Measurements from ENCODE around the gene MTERF2. TPM values are rescaled to one million over a fixed set of nuclear protein-coding genes. Genes with fewer than 3 reads are reported as not detected.
A peak's percentile ranks its signal among the peaks of the same experiment; 100 is the strongest.

The MTERF2 gene
- total RNA-seq, 1 donor: 3.6 TPM

DNA sequence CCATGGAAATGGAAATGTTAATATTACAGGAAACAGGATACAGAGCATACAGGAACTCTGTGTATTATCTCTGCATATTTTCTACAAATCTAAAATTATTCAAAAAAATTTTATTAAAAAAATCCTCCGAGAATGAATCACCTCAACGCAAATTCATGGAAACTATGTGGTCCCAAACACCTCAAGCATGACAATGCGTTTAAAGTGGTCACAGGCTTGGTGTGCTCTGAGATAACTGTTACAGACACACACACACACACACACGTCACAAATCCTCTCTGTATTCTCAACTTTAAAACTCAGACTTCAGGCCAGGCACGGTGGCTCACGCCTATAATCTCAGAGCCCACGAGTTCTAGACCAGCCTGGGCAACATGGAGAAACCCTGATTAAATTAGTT, 45.3 kb upstream of the MTERF2 start:
- Histone ChIP-seq H3K27me3 (ENCODE audit: insufficient read depth, low read length) (no peaks in the 10 kb centered on the region), H3K9me3 (ENCODE audit: low read depth, low read length) (no peaks in the 10 kb centered on the region), H3K27ac (ENCODE audit: low read depth, low read length) (no peak overlapping the region), H3K4me2 (ENCODE audit: insufficient read depth, low read length) (no peak overlapping the region), H3K79me2 (ENCODE audit: insufficient read depth, low read length) (peaks cover 49% of the 10 kb centered on the region), H2AFZ (ENCODE audit: low read length) (no peak overlapping the region), H4K20me1 (ENCODE audit: insufficient read depth, low read length) (no peaks in the 10 kb centered on the region), H3K4me3 (ENCODE audit: insufficient read depth, low read length) (no peak overlapping the region), H3K4me1 (ENCODE audit: insufficient read depth, low read length) (peaks cover 11% of the 10 kb centered on the region), H3K36me3 (ENCODE audit: insufficient read depth, low read length) (no peaks in the 10 kb centered on the region)
- TF ChIP-seq, protein P1, sequence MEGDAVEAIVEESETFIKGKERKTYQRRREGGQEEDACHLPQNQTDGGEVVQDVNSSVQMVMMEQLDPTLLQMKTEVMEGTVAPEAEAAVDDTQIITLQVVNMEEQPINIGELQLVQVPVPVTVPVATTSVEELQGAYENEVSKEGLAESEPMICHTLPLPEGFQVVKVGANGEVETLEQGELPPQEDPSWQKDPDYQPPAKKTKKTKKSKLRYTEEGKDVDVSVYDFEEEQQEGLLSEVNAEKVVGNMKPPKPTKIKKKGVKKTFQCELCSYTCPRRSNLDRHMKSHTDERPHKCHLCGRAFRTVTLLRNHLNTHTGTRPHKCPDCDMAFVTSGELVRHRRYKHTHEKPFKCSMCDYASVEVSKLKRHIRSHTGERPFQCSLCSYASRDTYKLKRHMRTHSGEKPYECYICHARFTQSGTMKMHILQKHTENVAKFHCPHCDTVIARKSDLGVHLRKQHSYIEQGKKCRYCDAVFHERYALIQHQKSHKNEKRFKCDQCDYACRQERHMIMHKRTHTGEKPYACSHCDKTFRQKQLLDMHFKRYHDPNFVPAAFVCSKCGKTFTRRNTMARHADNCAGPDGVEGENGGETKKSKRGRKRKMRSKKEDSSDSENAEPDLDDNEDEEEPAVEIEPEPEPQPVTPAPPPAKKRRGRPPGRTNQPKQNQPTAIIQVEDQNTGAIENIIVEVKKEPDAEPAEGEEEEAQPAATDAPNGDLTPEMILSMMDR (IDR thresholded peaks at IDR 0.05; ENCODE audit: extremely low read depth, low read depth, low read length): no peak
- DNase-seq (ENCODE audit: insufficient read length, low spot score, missing footprints): no peak

DNA sequence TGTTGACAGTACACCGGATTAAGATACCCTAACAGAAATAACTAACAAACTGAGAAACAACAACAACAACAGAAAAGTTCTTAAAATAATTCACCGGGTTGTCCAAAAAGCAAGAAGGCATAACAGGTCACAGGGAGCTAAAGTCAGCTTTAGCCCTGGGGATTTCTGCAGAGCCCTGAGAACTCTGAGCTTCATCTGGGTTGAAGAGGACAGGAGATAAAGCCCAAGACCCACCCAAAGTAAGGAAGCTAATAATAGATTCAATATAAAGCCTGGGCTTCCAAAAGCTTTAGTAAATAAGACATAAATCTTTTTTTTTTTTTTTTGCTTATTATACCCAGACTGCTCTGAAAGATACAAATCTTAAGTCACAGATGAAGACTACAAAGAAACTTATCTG, 44.1 kb upstream of the MTERF2 start:
- no peak overlapping the region for H3K4me2 ChIP-seq (ENCODE audit: insufficient read depth, low read length)
- no peak for DNase-seq (ENCODE audit: insufficient read length, low spot score, missing footprints)
- H3K9me3 ChIP-seq (ENCODE audit: low read depth, low read length): no peaks in the 10 kb centered on the region
- H3K36me3 ChIP-seq (ENCODE audit: insufficient read depth, low read length): no peaks in the 10 kb centered on the region
- TF ChIP-seq, protein P1 (IDR thresholded peaks at IDR 0.05; ENCODE audit: extremely low read depth, low read depth, low read length): no peak
- no peaks in the 10 kb centered on the region for H3K27me3 ChIP-seq (ENCODE audit: insufficient read depth, low read length)
- H3K4me1 ChIP-seq (ENCODE audit: insufficient read depth, low read length): peaks cover 19% of the 10 kb centered on the region
- no peaks in the 10 kb centered on the region for H4K20me1 ChIP-seq (ENCODE audit: insufficient read depth, low read length)
- peaks cover 54% of the 10 kb centered on the region for H3K79me2 ChIP-seq (ENCODE audit: insufficient read depth, low read length)
- no peak overlapping the region for H3K4me3 ChIP-seq (ENCODE audit: insufficient read depth, low read length)
- no peak overlapping the region for H2AFZ ChIP-seq (ENCODE audit: low read length)
- no peak overlapping the region for H3K27ac ChIP-seq (ENCODE audit: low read depth, low read length)

DNA sequence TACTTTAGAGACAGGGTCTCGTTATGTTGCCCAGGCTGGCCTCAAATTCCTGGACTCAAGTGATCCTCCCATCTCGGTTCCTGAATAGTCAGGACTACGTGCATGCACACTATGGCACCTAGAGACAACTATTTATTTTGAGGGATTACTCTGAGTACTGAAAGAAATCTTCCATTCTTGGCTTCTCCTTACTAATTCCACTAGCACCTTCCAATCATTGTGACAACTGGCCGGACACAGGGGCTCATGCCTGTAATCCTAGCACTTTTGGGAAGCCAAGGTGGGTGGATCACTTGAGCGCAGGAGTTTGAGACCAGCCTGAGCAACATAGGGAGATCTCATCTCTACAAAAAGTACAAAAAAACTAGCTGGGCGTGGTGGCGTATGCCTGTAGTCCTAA, 42.1 kb upstream of the MTERF2 start:
- TF ChIP-seq, protein P1 (IDR thresholded peaks at IDR 0.05; ENCODE audit: extremely low read depth, low read depth, low read length): no peak
- Histone ChIP-seq H3K4me2 (ENCODE audit: insufficient read depth, low read length) (no peak overlapping the region), H3K27ac (ENCODE audit: low read depth, low read length) (peak overlapping the region; percentile 90), H3K79me2 (ENCODE audit: insufficient read depth, low read length) (peaks cover 52% of the 10 kb centered on the region), H3K27me3 (ENCODE audit: insufficient read depth, low read length) (no peaks in the 10 kb centered on the region), H3K4me3 (ENCODE audit: insufficient read depth, low read length) (no peak overlapping the region), H3K4me1 (ENCODE audit: insufficient read depth, low read length) (peaks cover 19% of the 10 kb centered on the region), H3K36me3 (ENCODE audit: insufficient read depth, low read length) (no peaks in the 10 kb centered on the region), H2AFZ (ENCODE audit: low read length) (no peak overlapping the region), H4K20me1 (ENCODE audit: insufficient read depth, low read length) (no peaks in the 10 kb centered on the region), H3K9me3 (ENCODE audit: low read depth, low read length) (no peaks in the 10 kb centered on the region)
- DNase-seq (ENCODE audit: insufficient read length, low spot score, missing footprints): no peak

DNA sequence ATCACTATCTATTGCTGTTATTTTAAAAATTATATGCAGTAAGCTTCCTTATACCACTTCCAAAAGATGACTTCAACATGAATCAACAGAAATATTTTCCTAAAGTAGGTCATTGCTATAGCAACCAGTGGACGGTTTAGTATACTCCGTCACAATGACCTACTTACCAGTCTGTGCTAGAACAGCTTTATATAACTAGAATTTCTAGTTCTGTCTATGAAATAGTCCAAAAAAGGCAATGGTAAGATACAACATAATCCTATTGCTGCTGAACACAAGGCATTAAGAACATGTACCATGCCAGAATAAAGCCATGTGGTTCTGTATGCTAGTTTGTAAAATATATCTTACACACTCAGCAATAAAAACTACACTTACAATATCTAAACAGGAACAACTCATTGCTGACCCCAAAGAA, 40.7 kb upstream of the MTERF2 start:
- no peaks in the 10 kb centered on the region for H3K9me3 ChIP-seq (ENCODE audit: low read depth, low read length)
- peak overlapping the region; percentile 51 for H3K4me2 ChIP-seq (ENCODE audit: insufficient read depth, low read length)
- no peak overlapping the region for H3K4me3 ChIP-seq (ENCODE audit: insufficient read depth, low read length)
- H3K36me3 ChIP-seq (ENCODE audit: insufficient read depth, low read length): no peaks in the 10 kb centered on the region
- TF ChIP-seq, protein P1 (IDR thresholded peaks at IDR 0.05; ENCODE audit: extremely low read depth, low read depth, low read length): no peak
- DNase-seq (ENCODE audit: insufficient read length, low spot score, missing footprints): peak; percentile 81
- H3K27me3 ChIP-seq (ENCODE audit: insufficient read depth, low read length): no peaks in the 10 kb centered on the region
- H2AFZ ChIP-seq (ENCODE audit: low read length): no peak overlapping the region
- peak overlapping the region; percentile 90 for H3K27ac ChIP-seq (ENCODE audit: low read depth, low read length)
- H3K4me1 ChIP-seq (ENCODE audit: insufficient read depth, low read length): peaks cover 19% of the 10 kb centered on the region
- no peaks in the 10 kb centered on the region for H4K20me1 ChIP-seq (ENCODE audit: insufficient read depth, low read length)
- H3K79me2 ChIP-seq (ENCODE audit: insufficient read depth, low read length): peaks cover 52% of the 10 kb centered on the region
